LNCAP (cell line): ENCODE results near the gene OR12D1.
A peak's percentile ranks its signal among the peaks of the same experiment; 100 is the strongest.

Experiments
- TF ChIP-seq, protein P1 (sequence below): fragments of 450-650 bp; IDR thresholded peaks from 2 replicates; pipeline ENCODE4 v1.5.1; 2017; ENCODE audit warnings: mild to moderate bottlenecking

OR12D1 gene

DNA sequence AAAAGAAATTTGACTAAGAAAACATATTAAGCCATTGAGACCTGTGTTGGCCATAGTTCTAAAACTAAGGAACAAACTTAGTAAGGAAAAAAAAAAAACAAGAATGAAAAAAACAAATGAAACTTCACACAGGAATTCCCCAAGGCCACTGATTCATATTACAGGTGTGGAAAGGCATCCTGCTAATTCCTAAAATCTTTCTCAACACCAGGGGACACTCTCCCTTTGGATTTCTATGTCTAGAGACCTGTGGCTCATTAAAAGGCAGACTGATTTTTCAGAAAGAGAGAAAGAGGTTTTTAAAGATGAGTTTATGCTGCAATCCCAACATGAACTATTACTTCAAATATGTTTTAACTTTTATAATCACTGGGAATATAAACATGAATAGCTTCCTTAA, at the start of gene OR12D1:
OR12D1 (plus strand) TSS at position 341 of the 400 bp plus-strand sequence.
- TF ChIP-seq, protein P1, sequence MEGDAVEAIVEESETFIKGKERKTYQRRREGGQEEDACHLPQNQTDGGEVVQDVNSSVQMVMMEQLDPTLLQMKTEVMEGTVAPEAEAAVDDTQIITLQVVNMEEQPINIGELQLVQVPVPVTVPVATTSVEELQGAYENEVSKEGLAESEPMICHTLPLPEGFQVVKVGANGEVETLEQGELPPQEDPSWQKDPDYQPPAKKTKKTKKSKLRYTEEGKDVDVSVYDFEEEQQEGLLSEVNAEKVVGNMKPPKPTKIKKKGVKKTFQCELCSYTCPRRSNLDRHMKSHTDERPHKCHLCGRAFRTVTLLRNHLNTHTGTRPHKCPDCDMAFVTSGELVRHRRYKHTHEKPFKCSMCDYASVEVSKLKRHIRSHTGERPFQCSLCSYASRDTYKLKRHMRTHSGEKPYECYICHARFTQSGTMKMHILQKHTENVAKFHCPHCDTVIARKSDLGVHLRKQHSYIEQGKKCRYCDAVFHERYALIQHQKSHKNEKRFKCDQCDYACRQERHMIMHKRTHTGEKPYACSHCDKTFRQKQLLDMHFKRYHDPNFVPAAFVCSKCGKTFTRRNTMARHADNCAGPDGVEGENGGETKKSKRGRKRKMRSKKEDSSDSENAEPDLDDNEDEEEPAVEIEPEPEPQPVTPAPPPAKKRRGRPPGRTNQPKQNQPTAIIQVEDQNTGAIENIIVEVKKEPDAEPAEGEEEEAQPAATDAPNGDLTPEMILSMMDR: peak; percentile 20; the same call in 1 of the 2 replicates

DNA sequence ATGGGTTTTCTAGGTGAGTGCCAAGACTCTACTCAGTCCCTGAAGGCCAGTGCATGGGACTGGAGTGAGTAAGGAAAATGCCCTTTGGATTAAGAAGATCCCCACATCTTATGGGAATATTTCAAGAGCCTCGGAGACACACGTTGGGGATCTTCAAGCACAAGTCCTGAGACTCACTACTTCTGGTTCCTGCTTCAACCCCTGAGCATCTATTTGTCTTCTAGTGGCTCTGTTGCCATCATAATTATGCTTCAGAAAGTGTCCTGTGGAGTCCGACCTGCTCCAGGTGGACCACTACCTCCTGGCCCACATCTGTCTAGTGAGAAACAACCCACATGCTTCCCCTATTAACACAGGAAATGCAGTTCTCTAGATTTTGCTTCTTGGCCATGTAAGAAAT, 46.0 kb upstream of the OR12D1 start, which contains the start of gene OR5V1:
OR5V1 (minus strand) TSS at position 101 of the 400 bp plus-strand sequence. CDS start 12,670 bp downstream, outside the sequence.
- TF ChIP-seq, protein P1: no peak

DNA sequence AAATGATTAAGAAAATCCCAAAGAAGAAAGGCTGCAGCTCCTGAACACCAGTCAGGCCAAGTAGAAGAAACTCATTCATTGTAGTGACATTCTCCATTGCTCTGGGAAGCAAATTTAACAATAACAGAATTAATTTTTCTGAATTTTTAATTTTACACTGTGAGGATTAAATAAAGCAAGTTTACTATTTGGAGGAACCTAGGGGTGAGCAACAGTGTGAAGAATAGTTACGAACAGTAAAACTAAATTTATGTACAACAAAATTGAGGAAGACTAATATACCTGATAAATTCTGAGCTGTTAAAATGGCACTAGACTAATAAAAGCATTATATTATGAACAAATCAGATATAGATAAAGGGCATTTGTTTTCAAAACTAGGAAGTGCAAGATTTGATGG, 39.5 kb upstream of the OR12D1 start, which contains the start of gene OR12D3:
OR12D3 (minus strand) TSS at position 101 of the 400 bp plus-strand sequence; CDS start at position 97, 4 bp downstream.
- TF ChIP-seq, protein P1: no peak

DNA sequence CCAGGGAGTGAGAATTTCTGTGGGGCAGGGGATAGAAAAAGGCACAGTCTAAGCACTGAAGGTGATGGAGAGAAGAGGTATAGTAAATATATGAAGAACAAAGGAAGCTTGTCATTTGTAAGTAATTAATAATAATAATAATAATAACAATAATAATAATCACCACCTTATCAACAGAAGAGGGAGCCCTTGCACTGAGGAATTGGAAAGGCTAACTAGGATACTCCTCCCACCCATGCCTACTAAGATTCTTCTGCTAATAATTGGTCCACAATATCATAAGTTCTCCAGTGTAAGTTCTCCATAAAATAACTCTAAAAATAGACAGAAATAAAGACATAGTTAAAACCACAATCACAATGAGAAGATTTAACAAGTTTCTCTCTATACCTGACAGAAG, 38.7 kb upstream of the OR12D1 start:
- TF ChIP-seq, protein P1: no peak

DNA sequence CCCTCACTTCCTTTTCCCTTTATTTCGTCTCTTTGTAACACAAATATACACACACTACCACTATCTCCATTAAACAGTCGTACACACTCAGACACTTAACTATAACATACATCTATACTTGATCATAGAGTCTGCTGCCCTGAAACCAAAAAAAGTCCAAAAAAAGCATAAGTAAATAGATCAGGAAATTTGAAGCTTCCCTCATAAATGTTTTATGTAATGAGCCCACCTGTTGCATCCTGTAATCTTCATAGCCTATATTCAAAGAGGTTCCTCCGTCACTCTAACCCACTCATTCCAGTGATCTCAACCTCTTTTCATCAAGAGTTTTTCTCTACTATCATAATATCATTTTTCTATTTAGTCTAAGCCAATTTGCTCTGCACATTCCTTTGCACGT, 26.2 kb upstream of the OR12D1 start:
- TF ChIP-seq, protein P1: no peak

DNA sequence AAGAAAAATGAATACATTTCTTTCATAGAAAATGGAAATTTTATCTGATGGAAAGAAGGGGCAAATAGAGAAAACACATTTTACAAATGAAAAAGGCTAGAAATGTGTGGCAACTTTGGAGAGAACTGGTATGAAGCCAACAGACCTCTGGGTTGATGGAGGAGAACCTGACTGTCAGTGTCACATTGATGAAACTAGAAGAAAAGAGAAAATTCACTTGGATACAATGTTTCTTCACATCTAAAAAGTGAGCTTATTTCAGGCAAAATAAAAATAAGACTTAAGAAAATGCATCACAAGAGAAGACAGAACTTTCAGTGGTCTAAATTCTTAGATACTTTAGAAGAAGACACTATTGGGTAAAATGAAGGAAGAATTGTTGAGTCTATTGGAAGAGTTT, 19.4 kb upstream of the OR12D1 start, which contains the start of gene OR12D2:
OR12D2 (plus strand) TSS at position 301 of the 400 bp plus-strand sequence. CDS start 1,069 bp downstream, outside the sequence.
- TF ChIP-seq, protein P1: no peak

DNA sequence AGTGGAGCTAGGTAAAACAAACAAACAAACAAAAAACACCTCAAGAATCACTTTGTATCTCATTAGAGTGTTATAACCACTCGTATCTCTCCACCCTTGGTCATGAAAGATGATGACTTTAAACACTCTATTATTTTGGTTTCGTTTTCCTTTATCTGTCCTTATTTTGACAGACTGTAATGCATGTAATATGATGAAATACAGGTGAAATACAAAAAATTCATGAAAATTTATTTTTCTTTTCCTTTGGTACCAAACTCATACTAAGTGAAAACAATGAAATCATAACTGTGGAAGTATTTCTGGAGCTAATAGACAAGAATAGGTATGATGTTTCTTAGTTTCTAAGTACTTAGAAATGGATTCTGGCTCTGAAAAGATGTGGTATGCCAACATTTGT, 15.2 kb upstream of the OR12D1 start:
- TF ChIP-seq, protein P1: no peak

DNA sequence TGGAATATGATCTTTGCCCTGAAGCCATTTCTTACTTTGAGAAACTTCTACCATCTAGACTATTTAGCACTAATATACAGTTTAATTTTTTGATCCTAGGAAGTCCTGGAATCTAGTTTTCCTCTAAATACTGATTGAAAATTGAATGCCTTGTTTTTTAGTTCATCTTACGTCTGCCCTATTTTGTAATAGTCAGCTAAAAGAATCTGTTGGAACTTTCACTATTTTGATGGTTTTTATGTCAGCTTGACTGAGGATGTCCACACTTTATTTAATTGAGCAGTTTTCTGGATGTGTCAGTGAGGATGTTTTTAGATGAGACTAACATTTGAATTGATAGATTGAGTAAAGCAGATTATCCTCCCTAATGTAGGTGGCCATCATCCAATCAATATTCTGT, 10.9 kb upstream of the OR12D1 start:
- TF ChIP-seq, protein P1: no peak
